T-helper 17 cell (primary cell): Measurements from ENCODE around the gene DYNC2H1. TPM values are rescaled to one million over a fixed set of nuclear protein-coding genes. Genes with fewer than 3 reads are reported as not detected.

Experiments
- ATAC-seq: fragments of 150-1000 bp; cut with Tn5 transposase; 2 replicates; pipeline ENCODE4 v1.10.0; 2021; ENCODE audit warnings: mild to moderate bottlenecking, moderate library complexity
- DNase-seq, 3 donors: peaks; one replicate each; pipeline versions ENCODE4 v3.0.0 to v3.0.0-alpha.2; 2020 to 2021
- H3K9me3 ChIP-seq: one replicate; pipeline ENCODE4 v1.7.0; 2013; ENCODE audit warnings: low read length, mild to moderate bottlenecking; ENCODE audit not compliant: control insufficient read depth, poor library complexity, severe bottlenecking
- H3K27ac Mint-ChIP-seq: one replicate; pipeline ENCODE4 v1.8.0; 2022; ENCODE audit warnings: mild to moderate bottlenecking, moderate library complexity, mixed read lengths
- H3K27me3 Mint-ChIP-seq: one replicate; pipeline ENCODE4 v1.8.0; 2022; ENCODE audit warnings: mixed read lengths
- H3K36me3 Mint-ChIP-seq: one replicate; pipeline ENCODE4 v1.8.0; 2022; ENCODE audit warnings: low read depth, mixed read lengths
- H3K4me1 Mint-ChIP-seq: one replicate; pipeline ENCODE4 v1.8.0; 2022; ENCODE audit warnings: mild to moderate bottlenecking, mixed read lengths
- H3K4me3 Mint-ChIP-seq: one replicate; pipeline ENCODE4 v1.8.0; 2022; ENCODE audit warnings: mild to moderate bottlenecking, moderate library complexity, mixed read lengths
- total RNA-seq, 4 donors: library from RNA in 2 of 4; stranded (reverse) in 2 of 4; gene quantifications; one replicate each; pipeline ENCODE4 v1.2.3 and lab custom pipeline; 2022 to 2026

DYNC2H1 gene
- total RNA-seq, 2 donors from 2014 or later: 2.2 to 3.6 TPM

DNA sequence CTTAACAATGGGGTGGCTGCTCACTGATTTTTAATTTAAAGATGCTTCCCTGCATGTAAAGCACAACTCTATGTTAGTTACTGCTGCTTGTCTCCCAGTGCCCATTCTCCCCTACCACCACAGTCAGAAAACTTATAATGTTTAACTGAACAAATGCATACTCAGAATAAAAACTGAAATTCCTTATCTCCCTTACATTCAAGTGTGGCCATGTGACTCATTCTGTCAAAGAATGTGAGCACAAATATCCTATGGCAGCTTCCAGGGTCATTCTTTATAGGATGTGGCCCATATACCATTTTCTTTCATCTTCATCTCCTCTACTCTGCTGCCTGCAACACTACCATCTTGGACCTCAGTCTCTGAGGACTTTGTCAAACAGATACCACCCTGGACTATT, 374.8 kb downstream of the DYNC2H1 start:
- ATAC-seq (no peak), DNase-seq (no peak)
- Mint-ChIP-seq H3K4me1 (no peaks in the 10 kb centered on the region), H3K27me3 (no peaks in the 10 kb centered on the region), H3K4me3 (no peak overlapping the region), H3K36me3 (no peaks in the 10 kb centered on the region), H3K27ac (no peak overlapping the region)
- no peaks in the 10 kb centered on the region for H3K9me3 ChIP-seq

DNA sequence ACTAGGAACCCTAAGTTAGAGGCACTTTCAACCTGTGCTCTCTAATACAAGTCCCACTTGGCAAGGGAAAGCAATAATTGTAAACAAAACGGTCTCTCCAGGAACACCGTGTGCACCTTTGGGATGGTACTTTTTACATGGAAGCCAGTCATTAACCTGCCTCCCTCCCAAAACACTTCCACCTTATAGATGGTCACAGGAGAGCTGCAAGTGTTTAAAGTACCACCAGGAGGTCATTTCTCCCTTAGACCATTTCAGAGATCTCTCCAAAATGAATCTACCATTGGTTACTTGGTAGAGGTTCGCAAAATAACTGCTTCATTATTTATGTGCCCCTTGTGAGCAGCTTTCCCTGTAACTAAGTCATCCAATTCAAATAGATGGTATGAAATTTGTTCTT, 375.3 kb downstream of the DYNC2H1 start:
- Mint-ChIP-seq H3K27ac (no peak overlapping the region), H3K36me3 (no peaks in the 10 kb centered on the region), H3K27me3 (no peaks in the 10 kb centered on the region), H3K4me3 (no peak overlapping the region), H3K4me1 (no peaks in the 10 kb centered on the region)
- DNase-seq (no peak), ATAC-seq (no peak)
- no peaks in the 10 kb centered on the region for H3K9me3 ChIP-seq

DNA sequence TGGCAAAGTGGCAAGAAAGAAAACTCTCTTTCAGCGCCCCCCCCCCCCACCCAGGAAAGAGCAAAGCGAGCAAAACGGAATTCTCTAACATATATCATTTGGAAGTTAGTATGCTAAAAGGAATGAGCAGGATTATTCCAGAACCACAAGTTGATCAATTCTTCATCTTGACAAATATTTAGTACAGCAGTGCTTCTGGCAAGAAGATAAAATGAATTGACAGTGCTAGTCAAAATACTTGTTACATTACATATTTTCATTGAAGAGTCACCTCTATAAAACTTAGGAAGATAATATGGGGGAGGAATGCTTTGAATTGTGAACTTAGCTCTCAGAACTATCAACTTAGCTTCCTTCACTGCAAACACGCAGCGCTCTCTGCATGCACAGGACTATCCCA, 377.4 kb downstream of the DYNC2H1 start:
- DNase-seq (no peak), ATAC-seq (no peak)
- no peaks in the 10 kb centered on the region for H3K9me3 ChIP-seq
- H3K27ac Mint-ChIP-seq: no peak overlapping the region
- no peaks in the 10 kb centered on the region for H3K36me3 Mint-ChIP-seq
- no peaks in the 10 kb centered on the region for H3K4me1 Mint-ChIP-seq
- no peak overlapping the region for H3K4me3 Mint-ChIP-seq
- H3K27me3 Mint-ChIP-seq: no peaks in the 10 kb centered on the region

DNA sequence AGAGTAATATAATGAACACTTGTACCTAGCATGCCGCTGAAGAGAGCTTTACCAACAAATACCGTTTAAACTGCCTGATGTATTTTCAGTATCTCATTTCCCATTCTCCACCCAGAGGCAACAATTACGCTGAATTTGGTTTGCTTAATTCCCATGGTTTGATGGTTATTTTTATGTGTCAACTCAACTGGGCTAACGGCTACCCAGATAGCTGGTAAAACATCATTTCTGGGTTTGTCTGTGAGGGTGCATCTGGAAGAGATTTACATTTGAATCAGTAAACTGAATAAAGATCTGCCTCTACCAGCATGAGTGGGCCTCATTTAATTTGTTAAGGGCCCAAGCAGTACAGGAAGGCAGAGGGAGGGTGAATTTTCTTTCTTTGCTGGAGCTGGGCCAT, 377.9 kb downstream of the DYNC2H1 start:
- H3K9me3 ChIP-seq: no peaks in the 10 kb centered on the region
- H3K36me3 Mint-ChIP-seq: no peaks in the 10 kb centered on the region
- DNase-seq (no peak), ATAC-seq (no peak)
- no peak overlapping the region for H3K27ac Mint-ChIP-seq
- H3K27me3 Mint-ChIP-seq: no peaks in the 10 kb centered on the region
- no peak overlapping the region for H3K4me3 Mint-ChIP-seq
- H3K4me1 Mint-ChIP-seq: no peaks in the 10 kb centered on the region

DNA sequence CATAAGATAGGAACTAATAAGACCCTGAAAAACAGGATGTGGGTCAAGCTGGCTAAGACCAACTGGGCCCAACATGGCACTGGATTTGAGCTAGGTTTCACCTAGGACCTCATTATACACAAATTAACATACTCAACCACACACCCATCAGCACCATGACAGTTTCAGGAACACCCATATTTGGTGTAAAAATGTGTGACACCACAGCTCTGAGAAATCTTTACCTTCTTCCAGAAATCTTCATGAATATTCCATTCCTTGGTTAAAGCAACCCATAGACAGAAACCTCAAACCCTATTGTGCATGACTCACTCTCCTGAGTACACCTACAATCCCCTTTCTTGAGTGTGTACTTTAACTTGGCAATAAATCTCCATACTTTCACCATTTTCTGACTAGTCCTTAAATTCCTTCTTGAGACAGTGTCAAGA, 378.8 kb downstream of the DYNC2H1 start:
- Mint-ChIP-seq H3K4me1 (no peaks in the 10 kb centered on the region), H3K4me3 (no peak overlapping the region), H3K27ac (no peak overlapping the region), H3K27me3 (no peaks in the 10 kb centered on the region), H3K36me3 (no peaks in the 10 kb centered on the region)
- H3K9me3 ChIP-seq: no peaks in the 10 kb centered on the region
- ATAC-seq (no peak), DNase-seq (no peak)

DNA sequence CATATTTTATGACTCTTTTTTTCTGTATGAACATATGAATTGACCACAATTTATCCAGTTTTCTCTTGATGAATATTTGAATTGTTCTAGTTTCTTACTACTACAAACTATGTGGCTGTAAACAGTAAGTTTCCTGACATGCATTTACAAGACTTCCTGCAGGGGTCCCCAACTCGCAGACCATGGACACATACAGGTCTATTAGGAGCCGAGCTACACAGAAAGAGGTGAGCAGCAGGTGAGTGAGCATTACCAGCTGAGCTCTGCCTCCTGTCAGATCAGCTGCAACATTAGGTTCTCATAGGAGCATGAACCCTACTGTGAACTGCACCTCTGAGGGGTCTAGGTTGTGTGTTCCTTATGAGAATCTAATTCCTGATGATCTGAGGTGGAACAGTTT, 379.4 kb downstream of the DYNC2H1 start:
- no peaks in the 10 kb centered on the region for H3K27me3 Mint-ChIP-seq
- H3K27ac Mint-ChIP-seq: no peak overlapping the region
- no peaks in the 10 kb centered on the region for H3K36me3 Mint-ChIP-seq
- DNase-seq (no peak), ATAC-seq (no peak)
- H3K9me3 ChIP-seq: no peaks in the 10 kb centered on the region
- no peak overlapping the region for H3K4me3 Mint-ChIP-seq
- H3K4me1 Mint-ChIP-seq: no peaks in the 10 kb centered on the region

DNA sequence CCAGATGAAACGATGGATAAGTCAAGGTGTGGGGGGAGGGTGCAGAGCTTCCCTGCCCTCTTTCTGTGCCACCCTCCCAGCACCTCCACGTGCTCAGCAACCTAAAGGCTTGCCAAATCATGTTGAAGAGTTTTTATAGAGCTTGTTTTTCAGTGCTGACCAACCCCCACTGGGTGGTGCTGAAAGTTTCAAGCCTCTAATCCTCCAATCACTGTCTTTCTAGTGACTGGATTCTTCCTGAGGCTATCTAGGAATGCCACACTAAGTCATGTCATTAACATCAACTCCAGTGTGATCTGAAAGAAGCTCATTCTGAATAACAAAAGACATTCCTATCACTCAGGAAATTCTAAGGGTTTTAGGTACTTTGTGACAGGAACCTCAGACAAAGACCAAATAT, 382.6 kb downstream of the DYNC2H1 start:
- H3K4me3 Mint-ChIP-seq: no peak overlapping the region
- no peaks in the 10 kb centered on the region for H3K9me3 ChIP-seq
- no peaks in the 10 kb centered on the region for H3K4me1 Mint-ChIP-seq
- no peaks in the 10 kb centered on the region for H3K36me3 Mint-ChIP-seq
- no peak overlapping the region for H3K27ac Mint-ChIP-seq
- DNase-seq: no peak
- no peak for ATAC-seq
- H3K27me3 Mint-ChIP-seq: peaks cover 24% of the 10 kb centered on the region

DNA sequence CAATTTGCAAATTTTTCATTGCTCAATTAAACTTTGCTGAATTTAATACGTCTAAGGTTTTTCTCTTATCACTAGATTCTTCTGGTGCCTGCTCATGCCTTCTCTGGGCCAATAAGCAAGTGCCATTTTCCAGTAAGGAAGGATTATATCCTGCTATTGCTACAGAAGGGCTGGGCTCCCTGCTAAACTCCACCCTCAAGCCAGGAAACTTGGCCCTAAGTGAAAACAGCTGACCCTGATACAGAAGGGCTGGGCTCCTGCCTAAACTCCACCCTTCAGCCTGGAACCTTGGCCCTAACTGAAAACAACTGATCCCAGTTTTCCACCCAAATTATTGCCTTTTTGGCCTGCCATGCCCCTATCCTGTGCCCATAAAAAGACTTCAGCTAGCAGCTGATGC, 385.3 kb downstream of the DYNC2H1 start:
- H3K27ac Mint-ChIP-seq: no peak overlapping the region

DNA sequence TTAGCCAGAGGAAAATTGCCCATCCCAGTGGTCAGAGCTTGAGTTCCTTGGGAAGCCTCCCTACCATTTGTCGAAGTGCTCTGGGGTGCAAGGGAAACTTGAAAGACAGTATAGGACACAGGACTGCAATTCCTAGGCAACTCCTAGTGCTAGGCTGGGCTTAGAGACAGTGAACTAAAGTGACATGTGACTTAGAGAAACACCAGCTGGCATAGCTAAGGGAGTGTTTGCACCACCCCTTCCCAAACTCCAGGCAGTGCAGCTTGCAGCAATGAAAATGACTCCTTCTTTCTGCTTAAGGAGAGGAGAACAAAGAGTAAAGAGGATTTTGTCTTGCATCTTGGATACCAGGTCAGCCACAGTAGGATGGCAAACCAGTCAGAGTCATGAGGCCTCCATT, 388.0 kb downstream of the DYNC2H1 start:
- ATAC-seq (no peak), DNase-seq (no peak)
- H3K9me3 ChIP-seq: no peaks in the 10 kb centered on the region
- Mint-ChIP-seq H3K4me3 (no peak overlapping the region), H3K27ac (no peak overlapping the region), H3K36me3 (no peaks in the 10 kb centered on the region), H3K4me1 (no peaks in the 10 kb centered on the region), H3K27me3 (peaks cover 24% of the 10 kb centered on the region)

More for the DNA sequence above, 385.3 kb downstream of the DYNC2H1 start:
- DNase-seq (no peak), ATAC-seq (no peak)
- Mint-ChIP-seq H3K27me3 (peaks cover 24% of the 10 kb centered on the region), H3K4me1 (no peaks in the 10 kb centered on the region), H3K4me3 (no peak overlapping the region), H3K36me3 (no peaks in the 10 kb centered on the region)
- no peaks in the 10 kb centered on the region for H3K9me3 ChIP-seq

DNA sequence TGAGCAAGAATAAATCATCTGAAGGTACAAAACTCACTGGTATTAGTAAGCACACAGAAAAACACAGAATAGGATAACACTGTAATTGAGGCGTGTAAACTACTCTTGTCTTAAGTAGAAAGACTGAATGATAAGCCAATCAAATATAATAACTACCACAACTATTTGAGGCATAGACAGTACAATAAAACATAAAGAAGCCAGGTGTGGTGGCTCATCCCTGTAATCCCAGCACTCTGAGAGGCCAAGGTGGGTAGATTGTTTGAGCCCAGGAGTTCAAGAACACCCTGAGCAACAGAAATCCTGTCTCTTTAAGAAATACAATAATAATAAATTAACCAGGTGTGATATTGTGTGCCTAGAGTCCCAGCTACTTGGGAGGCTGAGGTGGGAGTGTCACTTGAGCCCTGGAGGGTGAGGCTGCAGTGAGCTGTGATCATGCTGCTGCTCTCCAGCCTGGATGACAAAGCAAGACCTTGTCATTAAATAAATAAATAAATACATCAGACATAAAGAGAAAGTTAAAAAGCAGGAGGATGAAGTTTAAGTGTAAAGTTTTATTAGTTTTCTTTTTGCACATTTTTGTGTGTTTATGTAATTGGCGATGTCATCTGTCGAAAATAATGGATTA, 390.6 kb downstream of the DYNC2H1 start:
- H3K27me3 Mint-ChIP-seq: peaks cover 13% of the 10 kb centered on the region
- ATAC-seq (no peak), DNase-seq (no peak)
- H3K27ac Mint-ChIP-seq: no peak overlapping the region
- H3K4me1 Mint-ChIP-seq: no peaks in the 10 kb centered on the region
- no peaks in the 10 kb centered on the region for H3K36me3 Mint-ChIP-seq
- no peak overlapping the region for H3K4me3 Mint-ChIP-seq
- no peaks in the 10 kb centered on the region for H3K9me3 ChIP-seq

DNA sequence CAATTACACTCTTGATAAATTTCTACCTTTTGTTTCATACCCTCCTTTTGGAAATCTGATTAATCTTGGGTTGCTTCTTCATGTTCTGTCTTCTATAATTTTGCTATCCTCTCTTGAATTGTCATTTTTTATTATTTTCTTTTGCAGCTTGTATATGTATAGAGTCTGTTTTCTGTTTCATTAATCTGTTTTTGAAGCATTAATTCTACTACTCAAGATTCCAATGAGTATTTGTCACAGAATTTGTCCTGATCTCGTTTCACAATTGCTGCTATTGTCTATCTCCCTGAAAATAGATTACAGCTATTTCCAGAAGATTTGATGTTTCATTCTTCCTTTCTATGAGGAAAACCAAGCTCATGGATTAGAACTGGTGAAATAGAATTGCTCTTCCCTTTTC, 406.1 kb downstream of the DYNC2H1 start:
- Mint-ChIP-seq H3K4me1 (no peaks in the 10 kb centered on the region), H3K36me3 (no peaks in the 10 kb centered on the region), H3K27ac (no peak overlapping the region), H3K27me3 (no peaks in the 10 kb centered on the region), H3K4me3 (no peak overlapping the region)
- H3K9me3 ChIP-seq: no peaks in the 10 kb centered on the region
- DNase-seq (no peak), ATAC-seq (no peak)

DNA sequence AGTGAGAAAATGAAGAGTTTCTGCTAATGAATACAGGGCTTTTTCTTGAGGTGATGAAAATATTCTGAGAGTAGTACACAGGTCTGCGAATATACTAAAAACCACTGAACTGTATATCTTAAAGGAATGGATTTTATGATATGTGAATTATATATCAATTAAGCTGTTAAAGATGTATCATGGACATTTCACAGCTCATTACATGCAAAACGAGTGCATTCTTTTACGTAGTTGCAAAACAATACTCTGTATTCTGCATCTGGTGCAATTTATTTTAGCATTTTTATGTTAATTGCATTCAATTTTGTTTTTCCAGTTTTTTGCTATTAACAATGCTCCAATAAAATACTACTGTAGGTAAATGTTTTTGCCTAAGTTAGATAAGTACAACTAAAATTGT, 411.6 kb downstream of the DYNC2H1 start:
- no peaks in the 10 kb centered on the region for H3K36me3 Mint-ChIP-seq
- no peaks in the 10 kb centered on the region for H3K27me3 Mint-ChIP-seq
- H3K27ac Mint-ChIP-seq: no peak overlapping the region
- DNase-seq (no peak), ATAC-seq (no peak)
- no peak overlapping the region for H3K4me3 Mint-ChIP-seq
- H3K4me1 Mint-ChIP-seq: peaks cover 6% of the 10 kb centered on the region
- H3K9me3 ChIP-seq: no peaks in the 10 kb centered on the region

DNA sequence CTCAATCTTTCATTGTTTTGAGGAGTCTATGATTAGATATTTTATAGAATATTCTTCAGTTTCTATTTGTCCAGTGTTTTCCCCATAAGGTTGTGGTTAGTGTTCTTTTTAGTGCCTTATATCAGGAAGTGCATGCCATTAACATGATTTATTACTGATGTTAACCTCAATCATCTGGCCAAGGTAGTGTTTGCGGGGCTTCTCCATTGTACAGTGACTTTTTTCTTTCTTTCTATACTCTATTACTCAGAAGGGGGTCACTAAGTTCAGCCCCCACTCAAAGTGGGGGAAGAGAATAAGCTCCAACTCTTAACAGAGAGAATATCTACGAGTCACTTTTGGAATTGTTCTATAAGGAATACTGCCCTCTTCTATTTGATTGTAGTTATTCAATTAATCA, 415.8 kb downstream of the DYNC2H1 start:
- Mint-ChIP-seq H3K4me1 (peaks cover 6% of the 10 kb centered on the region), H3K4me3 (no peak overlapping the region), H3K36me3 (no peaks in the 10 kb centered on the region), H3K27ac (no peak overlapping the region), H3K27me3 (peaks cover 14% of the 10 kb centered on the region)
- no peaks in the 10 kb centered on the region for H3K9me3 ChIP-seq
- ATAC-seq (no peak), DNase-seq (no peak)

DNA sequence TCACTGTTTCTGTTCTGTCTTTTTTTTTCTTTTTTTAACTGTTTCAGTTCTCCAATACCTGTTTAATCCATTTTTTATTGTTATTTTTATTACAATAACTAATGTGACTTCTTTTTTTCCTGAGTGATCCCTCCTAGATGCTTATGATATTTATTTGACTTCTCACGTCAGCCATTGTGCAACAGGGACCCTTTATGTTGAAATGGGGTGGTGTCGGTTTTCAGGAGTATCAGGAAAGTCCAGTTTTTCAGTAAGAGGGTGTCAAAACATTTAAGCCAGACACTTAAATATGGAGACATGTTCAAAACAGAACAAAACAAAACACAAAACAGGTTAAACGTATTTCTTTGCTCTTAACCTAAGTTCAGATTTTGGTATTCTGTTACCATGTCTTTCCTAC, 418.8 kb downstream of the DYNC2H1 start:
- Mint-ChIP-seq H3K27me3 (peaks cover 28% of the 10 kb centered on the region), H3K4me1 (no peaks in the 10 kb centered on the region), H3K27ac (no peak overlapping the region), H3K36me3 (no peaks in the 10 kb centered on the region), H3K4me3 (no peak overlapping the region)
- no peak for ATAC-seq
- H3K9me3 ChIP-seq: no peaks in the 10 kb centered on the region
- no peak for DNase-seq
